Hematopoietic multipotent progenitor cell treated with erythropoietin and hydrocortisone succinate and interleukin-3 and kit ligand, for 17 days (in vitro differentiated cells): Measurements from ENCODE around the gene DDX24.

Experiments used
- DNase-seq: peaks from one replicate; pipeline ENCODE4 v3.0.0-alpha.2; 2015; ENCODE audit warnings: low spot score

DDX24 gene

GRCh38 chr14:94113908-94114588 is 33.0 kb upstream of the DDX24 start:
- DNase-seq = no peak

- DNase-seq = no peak
These were observed 32.5 kb upstream of the DDX24 start for GRCh38 chr14:94113490-94113889.

GRCh38 chr14:94113073-94113472 is 32.1 kb upstream of the DDX24 start:
- DNase-seq = no peak

- no peak for DNase-seq
These were observed 31.6 kb upstream of the DDX24 start for GRCh38 chr14:94112513-94113063.

GRCh38 chr14:94111276-94112095 is 30.5 kb upstream of the DDX24 start:
- DNase-seq = no peak

- DNase-seq = peak; percentile 72
These were observed 29.7 kb upstream of the DDX24 start, which contains the start of gene IFI27 for GRCh38 chr14:94110552-94111181. IFI27 (plus strand) TSS chr14:94110736.

- no peak for DNase-seq
These were observed 28.9 kb upstream of the DDX24 start for GRCh38 chr14:94109915-94110250.

GRCh38 chr14:94104731-94105130 is 23.7 kb upstream of the DDX24 start:
- DNase-seq = no peak

- DNase-seq = no peak
These were observed 22.6 kb upstream of the DDX24 start for GRCh38 chr14:94103554-94104150.

- DNase-seq = no peak
These were observed 21.9 kb upstream of the DDX24 start for GRCh38 chr14:94102768-94103482.

GRCh38 chr14:94101748-94102147 is 20.7 kb upstream of the DDX24 start:
- DNase-seq = no peak

GRCh38 chr14:94100847-94101246 is 19.8 kb upstream of the DDX24 start:
- no peak for DNase-seq

GRCh38 chr14:94099006-94099405 is 18.0 kb upstream of the DDX24 start:
- no peak for DNase-seq

- no peak for DNase-seq
These were observed 17.5 kb upstream of the DDX24 start for GRCh38 chr14:94098326-94098992.

- no peak for DNase-seq
These were observed 16.1 kb upstream of the DDX24 start for GRCh38 chr14:94097091-94097490.

- no peak for DNase-seq
These were observed 12.4 kb upstream of the DDX24 start for GRCh38 chr14:94093418-94093817.

- DNase-seq = no peak
These were observed 8.5 kb upstream of the DDX24 start for GRCh38 chr14:94089479-94089878.

- DNase-seq = no peak
These were observed 7.5 kb upstream of the DDX24 start for GRCh38 chr14:94088516-94088915.

- no peak for DNase-seq
These were observed 6.9 kb upstream of the DDX24 start for GRCh38 chr14:94087891-94088290.

GRCh38 chr14:94081386-94081820 is 401 bp upstream of the DDX24 start:
- DNase-seq = no peak
